ENCODE data around the gene CASQ2. TPM values are rescaled to one million over a fixed set of nuclear protein-coding genes. Genes with fewer than 3 reads are reported as not detected.

CASQ2 gene
- total RNA-seq (1 to 10 TPM in 6 of 7 donors, under 1 TPM in 1; 0.36 to 6.2 (median 1.9) TPM), polyA plus RNA-seq (10 to 100 TPM in 1 of 2 donors, 1 to 10 TPM in 1; 5.0 to 43.0 TPM)
- long read RNA-seq, donor 1, partial matches to known transcripts = 0 of 5 reads
- long read RNA-seq, donor 1, other reads (novel, unspliced or antisense) = 1 of 5 reads
- long read RNA-seq, donor 2 = 0 reads
- long read RNA-seq, donor 3, transcript CASQ2-201 (11 exons, 2,674 nt) = major isoform, 5 of 5 reads
- long read RNA-seq, donor 3, partial matches to known transcripts = 0 of 5 reads
- long read RNA-seq, donor 3, other reads (novel, unspliced or antisense) = 0 of 5 reads

DNA sequence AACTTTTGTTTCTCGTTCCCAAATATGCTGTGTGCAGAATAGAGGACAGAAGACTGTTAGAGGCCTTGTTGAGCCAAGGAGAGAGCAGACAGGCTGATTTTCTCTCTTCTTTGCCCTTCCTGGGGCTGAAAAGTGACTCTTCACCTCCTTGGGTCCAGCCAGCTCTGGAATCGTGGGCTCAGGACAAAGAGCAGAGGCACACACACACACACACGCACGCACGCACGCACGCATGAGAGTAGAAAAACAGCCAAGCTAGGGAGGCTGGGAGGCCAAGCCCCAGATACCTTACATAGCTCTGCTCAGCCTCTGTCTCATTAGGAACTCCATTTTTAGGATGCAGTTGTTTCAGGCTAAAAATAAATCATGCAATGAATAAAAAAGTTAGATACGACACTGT lies at the start of gene CASQ2:
TSS of gene CASQ2 (minus strand) at position 166 of the 400 bp plus-strand sequence. CDS start 173 bp downstream, outside the sequence.
- Histone ChIP-seq H3K27me3 (no peaks in the 10 kb centered on the region), H3K27ac (no peak within 1 kb of the TSS), H3K4me3 (no peak within 1 kb of the TSS), H3K36me3 (no peaks in the 10 kb centered on the region), H3K4me1 (ENCODE audit: insufficient read depth) (no peaks in the 10 kb centered on the region), H3K9me3 (no peaks in the 10 kb centered on the region)
- no peak for TF ChIP-seq POLR2A (IDR thresholded peaks at IDR 0.05)
- no peak for TF ChIP-seq EP300 (IDR thresholded peaks at IDR 0.05)
- TF ChIP-seq, protein P1, sequence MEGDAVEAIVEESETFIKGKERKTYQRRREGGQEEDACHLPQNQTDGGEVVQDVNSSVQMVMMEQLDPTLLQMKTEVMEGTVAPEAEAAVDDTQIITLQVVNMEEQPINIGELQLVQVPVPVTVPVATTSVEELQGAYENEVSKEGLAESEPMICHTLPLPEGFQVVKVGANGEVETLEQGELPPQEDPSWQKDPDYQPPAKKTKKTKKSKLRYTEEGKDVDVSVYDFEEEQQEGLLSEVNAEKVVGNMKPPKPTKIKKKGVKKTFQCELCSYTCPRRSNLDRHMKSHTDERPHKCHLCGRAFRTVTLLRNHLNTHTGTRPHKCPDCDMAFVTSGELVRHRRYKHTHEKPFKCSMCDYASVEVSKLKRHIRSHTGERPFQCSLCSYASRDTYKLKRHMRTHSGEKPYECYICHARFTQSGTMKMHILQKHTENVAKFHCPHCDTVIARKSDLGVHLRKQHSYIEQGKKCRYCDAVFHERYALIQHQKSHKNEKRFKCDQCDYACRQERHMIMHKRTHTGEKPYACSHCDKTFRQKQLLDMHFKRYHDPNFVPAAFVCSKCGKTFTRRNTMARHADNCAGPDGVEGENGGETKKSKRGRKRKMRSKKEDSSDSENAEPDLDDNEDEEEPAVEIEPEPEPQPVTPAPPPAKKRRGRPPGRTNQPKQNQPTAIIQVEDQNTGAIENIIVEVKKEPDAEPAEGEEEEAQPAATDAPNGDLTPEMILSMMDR (IDR thresholded peaks at IDR 0.05) = no peak
- whole genome bisulfite sequencing, 3 donors = 58 to 67% (median 59%) methylated on average over 8 of the region's 8 CpGs
- no peak for DNase-seq
- intact Hi-C loops (cut with DNase I) = loop anchor here in 2 of 4 donors (5.0 to 10.0 kb wide), 3 partner anchors 51 to 491 kb away; no protein-coding TSS in a partner anchor

DNA sequence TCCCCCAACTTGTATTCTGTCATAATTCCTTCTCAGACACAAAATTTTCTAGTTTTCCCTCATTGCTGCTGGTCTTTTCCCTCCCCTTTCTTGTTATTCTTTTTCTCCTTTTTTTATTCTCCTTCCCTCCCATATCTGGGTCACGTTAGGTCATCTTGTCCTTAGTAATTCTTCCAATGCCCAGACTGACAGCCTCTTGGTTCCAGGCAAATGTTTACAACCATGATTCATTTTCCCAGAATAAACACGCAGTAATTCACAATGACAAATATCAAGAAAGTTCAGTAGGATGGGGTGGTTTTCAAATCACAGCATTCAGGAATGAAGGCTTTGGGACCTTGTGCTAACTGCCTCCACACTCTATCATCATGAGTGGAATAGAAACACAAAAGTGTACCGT lies 47.2 kb upstream of the CASQ2 start:
- WGBS, 3 donors = 43 to 52% (median 50%) methylated on average over 3 of the region's 3 CpGs
- Histone ChIP-seq H3K27me3 (no peaks in the 10 kb centered on the region), H3K36me3 (no peaks in the 10 kb centered on the region), H3K27ac (no peak overlapping the region), H3K9me3 (no peaks in the 10 kb centered on the region), H3K4me1 (ENCODE audit: insufficient read depth) (no peaks in the 10 kb centered on the region), H3K4me3 (no peak overlapping the region)
- TF ChIP-seq, protein P1 (IDR thresholded peaks at IDR 0.05) = no peak
- TF ChIP-seq POLR2A (IDR thresholded peaks at IDR 0.05) (no peak), EP300 (IDR thresholded peaks at IDR 0.05) (no peak)
- DNase-seq = no peak
- intact Hi-C loops (cut with DNase I) = no loop called here

DNA sequence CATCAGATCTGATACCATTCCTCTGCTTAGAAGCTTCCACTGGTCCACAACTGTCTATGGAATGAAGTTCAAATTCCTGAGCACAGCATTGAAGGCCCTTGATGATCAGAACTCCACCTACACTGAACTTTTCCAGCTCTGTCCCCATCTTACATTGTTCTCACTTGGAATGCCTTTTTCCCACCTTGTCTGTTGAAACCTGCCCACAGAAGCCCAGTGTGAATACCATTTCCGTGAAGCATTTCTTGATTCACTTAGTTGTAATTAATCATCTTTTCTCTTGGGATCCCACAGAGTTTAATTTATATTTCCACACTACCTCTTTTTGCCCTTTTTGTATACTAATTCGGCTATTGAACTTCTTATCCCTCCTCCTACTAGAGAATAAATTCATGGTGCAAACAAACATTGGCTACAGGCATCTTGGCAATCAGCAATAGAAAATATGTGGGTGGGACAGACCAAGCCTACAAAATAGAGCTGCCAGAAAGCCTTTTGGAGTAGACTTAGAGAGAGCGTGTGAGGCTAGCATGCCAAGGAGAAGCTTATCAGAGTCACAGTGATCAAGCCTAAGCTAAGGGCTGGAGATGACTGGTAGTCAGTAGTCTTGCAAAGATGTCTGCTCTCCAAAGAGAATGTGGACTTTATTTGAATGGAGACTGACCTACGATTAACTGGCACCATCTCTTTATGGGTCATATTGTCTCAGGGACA lies 46.3 kb upstream of the CASQ2 start:
- no peak for DNase-seq
- H3K27me3 ChIP-seq = no peaks in the 10 kb centered on the region
- WGBS, 3 donors = 57 to 70% (median 65%) methylated on average over 4 of the region's 4 CpGs
- H3K4me1 ChIP-seq (ENCODE audit: insufficient read depth) = no peaks in the 10 kb centered on the region
- intact Hi-C loops (cut with DNase I) = no loop called here
- no peaks in the 10 kb centered on the region for H3K9me3 ChIP-seq
- H3K36me3 ChIP-seq = no peaks in the 10 kb centered on the region
- H3K4me3 ChIP-seq = no peak overlapping the region
- TF ChIP-seq, protein P1 (IDR thresholded peaks at IDR 0.05) = no peak
- TF ChIP-seq EP300 (IDR thresholded peaks at IDR 0.05) (no peak), POLR2A (IDR thresholded peaks at IDR 0.05) (no peak)
- no peak overlapping the region for H3K27ac ChIP-seq

DNA sequence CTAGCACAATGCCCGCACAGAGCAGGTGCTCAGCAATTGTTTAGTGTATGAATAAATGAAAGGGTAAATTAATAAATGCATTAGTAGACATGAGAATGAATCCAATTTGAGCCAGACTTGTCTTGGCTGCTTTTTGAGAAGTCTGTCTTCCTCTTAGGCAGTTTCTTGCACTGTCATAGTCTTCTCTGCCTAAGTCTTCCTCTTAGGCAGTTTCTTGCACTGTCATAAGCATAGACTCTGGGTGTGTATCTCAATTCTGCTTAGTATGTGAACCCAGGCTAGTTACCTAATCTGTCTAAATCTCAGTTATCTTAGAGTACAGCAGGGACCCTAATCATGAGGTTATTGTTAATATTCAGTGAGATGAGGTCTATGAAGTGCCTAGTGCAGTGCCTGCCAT lies 45.2 kb upstream of the CASQ2 start:
- no peaks in the 10 kb centered on the region for H3K27me3 ChIP-seq
- no peak for DNase-seq
- intact Hi-C loops (cut with DNase I) = no loop called here
- no peaks in the 10 kb centered on the region for H3K9me3 ChIP-seq
- H3K4me3 ChIP-seq = no peak overlapping the region
- TF ChIP-seq, protein P1 (IDR thresholded peaks at IDR 0.05) = no peak
- TF ChIP-seq EP300 (IDR thresholded peaks at IDR 0.05) = no peak
- TF ChIP-seq POLR2A (IDR thresholded peaks at IDR 0.05) = no peak
- H3K27ac ChIP-seq = no peak overlapping the region
- H3K36me3 ChIP-seq = no peaks in the 10 kb centered on the region
- no peaks in the 10 kb centered on the region for H3K4me1 ChIP-seq (ENCODE audit: insufficient read depth)
- WGBS, 3 donors = 94 to 97% (median 95%) methylated on average over 1 of the region's 1 CpG
